HepG2 (cell line): ENCODE measurements around the gene GNPDA1. TPM values are rescaled to one million over a fixed set of nuclear protein-coding genes. Genes with fewer than 3 reads are reported as not detected.

Experiments used
- EEA1 ChIP-seq: sonication (generic); formaldehyde crosslinking; IDR thresholded peaks from 2 replicates; pipeline ENCODE4 v1.5.1; 2020; ENCODE audit warnings: mild to moderate bottlenecking, missing genetic modification reagents, borderline replicate concordance
- HOXA3 ChIP-seq: sonication (generic); formaldehyde crosslinking; IDR thresholded peaks from 2 replicates; pipeline ENCODE4 v1.5.0; 2020; ENCODE audit warnings: missing genetic modification reagents
- HOXA7 ChIP-seq: sonication (generic); formaldehyde crosslinking; IDR thresholded peaks from 2 replicates; pipeline ENCODE4 v1.8.1; 2022; ENCODE audit warnings: mild to moderate bottlenecking, missing genetic modification reagents, moderate library complexity
- IRX3 ChIP-seq: sonication (generic); formaldehyde crosslinking; IDR thresholded peaks from 2 replicates; pipeline ENCODE4 v1.8.1; 2023; ENCODE audit warnings: mild to moderate bottlenecking, low read depth, missing genetic modification reagents, borderline replicate concordance
- LBX2 ChIP-seq: sonication (generic); formaldehyde crosslinking; IDR thresholded peaks from 2 replicates; pipeline ENCODE4 v1.5.0; 2020; ENCODE audit warnings: missing genetic modification reagents, mild to moderate bottlenecking, borderline replicate concordance
- NR2F1 ChIP-seq, 2 experiments: fragments of 450-650 bp in 1 of 2; formaldehyde crosslinking in 1 of 2; IDR thresholded peaks; 2 replicates each; pipeline versions ENCODE4 v1.5.0 to v1.6.1; 2016 to 2020; ENCODE audit warnings: mild to moderate bottlenecking in 1 of 2, missing compliant biosample characterization in 1 of 2, missing genetic modification reagents in 1 of 2, moderate library complexity in 1 of 2
- NR2F2 ChIP-seq: IDR thresholded peaks from 2 replicates; pipeline ENCODE4 v1.6.1; 2012; ENCODE audit warnings: low read depth, inconsistent platforms, borderline replicate concordance
- POLR2AphosphoS5 ChIP-seq: IDR thresholded peaks from 2 replicates; pipeline ENCODE4 v1.6.1; 2012; ENCODE audit warnings: low read depth, low read length
- SOX13 ChIP-seq, 3 experiments: fragments of 450-650 bp in 1 of 3; sonication (generic) in 1 of 3; formaldehyde crosslinking in 1 of 3; IDR thresholded peaks in 2 of 3; conservative IDR thresholded peaks in 1 of 3; 2 replicates each; pipeline versions ENCODE4 v1.5.0 to v1.6.1; 2016 to 2020; ENCODE audit warnings: antibody characterized with exemption in 1 of 3, mild to moderate bottlenecking in 1 of 3, missing compliant biosample characterization in 1 of 3, missing genetic modification reagents in 1 of 3, moderate library complexity in 1 of 3
- TMF1 ChIP-seq: sonication (generic); formaldehyde crosslinking; IDR thresholded peaks from 2 replicates; pipeline ENCODE4 v1.8.1; 2022; ENCODE audit warnings: low read depth, missing genetic modification reagents
- TOPORS ChIP-seq: sonication (generic); formaldehyde crosslinking; IDR thresholded peaks from 2 replicates; pipeline ENCODE4 v1.8.0; 2023; ENCODE audit warnings: mild to moderate bottlenecking, missing genetic modification reagents
- ZBTB1 ChIP-seq: sonication (generic); formaldehyde crosslinking; IDR thresholded peaks from 2 replicates; pipeline ENCODE4 v1.4.0; 2020; ENCODE audit warnings: missing genetic modification reagents, borderline replicate concordance
- ZNF10 ChIP-seq: sonication (generic); formaldehyde crosslinking; IDR thresholded peaks from 2 replicates; pipeline ENCODE4 v1.4.0; 2020; ENCODE audit warnings: mild to moderate bottlenecking, low read depth, missing genetic modification reagents, borderline replicate concordance
- ZNF251 ChIP-seq: sonication (generic); formaldehyde crosslinking; IDR thresholded peaks from 2 replicates; pipeline ENCODE4 v1.9.0; 2021; ENCODE audit warnings: mild to moderate bottlenecking, missing genetic modification reagents
- ZNF253 ChIP-seq: sonication (generic); formaldehyde crosslinking; IDR thresholded peaks from 2 replicates; pipeline ENCODE4 v1.8.0; 2022; ENCODE audit warnings: mild to moderate bottlenecking, missing genetic modification reagents, borderline replicate concordance
- ZNF274 ChIP-seq: sonication (generic); formaldehyde crosslinking; IDR thresholded peaks from 2 replicates; pipeline ENCODE4 v1.5.1; 2020; ENCODE audit warnings: mild to moderate bottlenecking, missing genetic modification reagents
- ZNF318 ChIP-seq: sonication (generic); formaldehyde crosslinking; IDR thresholded peaks from 2 replicates; pipeline ENCODE4 v1.4.0; 2020; ENCODE audit warnings: mild to moderate bottlenecking, missing genetic modification reagents
- ZNF441 ChIP-seq: sonication (generic); formaldehyde crosslinking; IDR thresholded peaks from 2 replicates; pipeline ENCODE4 v1.7.0; 2021; ENCODE audit warnings: missing genetic modification reagents, borderline replicate concordance
- ZNF546 ChIP-seq: sonication (generic); formaldehyde crosslinking; conservative IDR thresholded peaks from 2 replicates; pipeline ENCODE4 v1.8.1; 2023; ENCODE audit warnings: mild to moderate bottlenecking, missing genetic modification reagents
- ZNF639 ChIP-seq: conservative IDR thresholded peaks from 2 replicates; pipeline ENCODE4 v1.6.1; 2018; ENCODE audit warnings: missing genetic modification reagents
- polyA plus RNA-seq, 8 experiments: library from polyadenylated mRNA; depleted of rRNA in 3 of 8; stranded (reverse) in 7 of 8; unstranded in 1 of 8; fragments of >200 nt; fragmentation: Illumina TruSeq in 4 of 8; extraction: Trizol in 4 of 8; gene quantifications; 2 replicates each; pipeline versions ENCODE4 v1.2.1 to v1.2.3, GENCODE V29; 2011 to 2016; ENCODE audit warnings: low read depth in 4 of 8, missing spikeins in 1 of 8, mixed read lengths in 1 of 8; ENCODE audit not compliant: insufficient read depth in 1 of 8
- total RNA-seq, 5 experiments: library from RNA; depleted of rRNA; stranded (reverse); fragments of >200 nt; fragmentation: Illumina TruSeq; extraction: Trizol; gene quantifications; 2 replicates each; pipeline ENCODE4 v1.2.3, GENCODE V29; 2016; ENCODE audit warnings: low read depth in 1 of 5

Gene GNPDA1
- total and polyA plus RNA-seq, 2 of the 13 experiments (the other 11 are each of a cell fraction or from before 2014, with no cell fraction given) = 6.0 to 54.1 TPM

GRCh38 chr5:142012792-142013388, at the start of gene GNPDA1 (continued):
- TF ChIP-seq ZNF318 (CRISPR knock-in tag) = no peak
- TF ChIP-seq NR2F2 = peak; percentile 27; the same call in 1 of the 2 replicates
- no peak for TF ChIP-seq ZBTB1 (CRISPR knock-in tag)
- TF ChIP-seq ZNF441 (CRISPR knock-in tag) = 0 out of 2 replicates have a peak, but pooled peaks have one; percentile 39
- no peak for TF ChIP-seq ZNF253 (CRISPR knock-in tag)
- no peak for TF ChIP-seq TOPORS (CRISPR knock-in tag)
- no peak; the same call in 1 of the 2 replicates for TF ChIP-seq ZNF639 (CRISPR knock-in tag)
- TF ChIP-seq ZNF546 = 0 out of 2 replicates have a peak, but pooled peaks have one; percentile 46
- no peak for TF ChIP-seq ZNF251 (CRISPR knock-in tag)
- no peak for TF ChIP-seq ZNF10
- TF ChIP-seq HOXA7 (CRISPR knock-in tag) = no peak
- TF ChIP-seq NR2F1 (CRISPR knock-in tag; IDR thresholded peaks at IDR 0.05) = no peak
- TF ChIP-seq POLR2AphosphoS5 = peak; percentile 78
- TF ChIP-seq TMF1 (CRISPR knock-in tag) = no peak
- TF ChIP-seq SOX13 (IDR thresholded peaks at IDR 0.05) = no peak
- no peak for TF ChIP-seq SOX13 (CRISPR knock-in tag; conservative IDR thresholded peaks at IDR 0.05 in 1 of 2, IDR thresholded peaks at IDR 0.05 in 1 of 2)
- TF ChIP-seq LBX2 = no peak
- TF ChIP-seq ZNF274 (CRISPR knock-in tag) = peak; percentile 47; the same call in 1 of the 2 replicates
- peak; percentile 20; the same call in 1 of the 2 replicates for TF ChIP-seq EEA1
- peak; percentile 46 for TF ChIP-seq HOXA3
- TF ChIP-seq IRX3 = no peak
